Stimulated activated CD4-positive, alpha-beta T cell treated with anti-CD3 and anti-CD28 coated beads, TNF-alpha, amount 100 ng/mL, for 24 hours (primary cell): ENCODE measurements around the gene CYP11A1.

Experiments
- DNase-seq, 3 experiments: peaks; one replicate each; pipeline ENCODE4 v3.0.0-alpha.2; 2020; ENCODE audit warnings: low read depth in 3 of 3

CYP11A1 gene

DNA sequence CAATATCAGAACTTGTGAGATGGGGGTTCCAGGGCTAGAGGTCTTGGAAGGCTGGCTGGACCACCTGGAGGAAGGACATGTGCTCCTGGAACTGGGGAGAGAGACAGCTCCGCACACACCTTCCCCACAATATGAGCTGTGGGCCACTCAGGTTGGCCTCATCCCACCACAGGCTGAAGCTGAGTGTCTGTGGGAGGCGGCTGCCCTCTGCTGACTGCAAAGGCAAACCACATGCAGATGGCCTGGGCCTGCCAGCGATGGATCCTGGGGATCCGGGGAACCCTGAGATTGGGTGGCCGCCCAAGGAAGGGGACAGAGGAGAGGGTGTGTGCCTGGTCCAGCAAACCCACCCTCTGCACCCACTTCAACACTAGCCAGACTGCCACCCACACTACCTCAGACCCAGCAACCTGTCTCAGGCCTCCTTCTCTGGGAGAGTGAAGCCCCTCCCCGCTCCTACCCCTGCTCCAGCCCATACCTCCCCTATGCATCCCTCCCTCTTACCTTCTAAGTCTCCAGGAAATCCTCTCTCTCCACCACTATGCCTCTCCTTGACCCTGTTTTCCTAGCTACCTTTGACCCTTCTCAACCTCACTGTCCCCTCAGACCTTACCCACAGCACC lies 44.8 kb downstream of the CYP11A1 start:
- peak; percentile 28 to 57 (median 32) for DNase-seq

DNA sequence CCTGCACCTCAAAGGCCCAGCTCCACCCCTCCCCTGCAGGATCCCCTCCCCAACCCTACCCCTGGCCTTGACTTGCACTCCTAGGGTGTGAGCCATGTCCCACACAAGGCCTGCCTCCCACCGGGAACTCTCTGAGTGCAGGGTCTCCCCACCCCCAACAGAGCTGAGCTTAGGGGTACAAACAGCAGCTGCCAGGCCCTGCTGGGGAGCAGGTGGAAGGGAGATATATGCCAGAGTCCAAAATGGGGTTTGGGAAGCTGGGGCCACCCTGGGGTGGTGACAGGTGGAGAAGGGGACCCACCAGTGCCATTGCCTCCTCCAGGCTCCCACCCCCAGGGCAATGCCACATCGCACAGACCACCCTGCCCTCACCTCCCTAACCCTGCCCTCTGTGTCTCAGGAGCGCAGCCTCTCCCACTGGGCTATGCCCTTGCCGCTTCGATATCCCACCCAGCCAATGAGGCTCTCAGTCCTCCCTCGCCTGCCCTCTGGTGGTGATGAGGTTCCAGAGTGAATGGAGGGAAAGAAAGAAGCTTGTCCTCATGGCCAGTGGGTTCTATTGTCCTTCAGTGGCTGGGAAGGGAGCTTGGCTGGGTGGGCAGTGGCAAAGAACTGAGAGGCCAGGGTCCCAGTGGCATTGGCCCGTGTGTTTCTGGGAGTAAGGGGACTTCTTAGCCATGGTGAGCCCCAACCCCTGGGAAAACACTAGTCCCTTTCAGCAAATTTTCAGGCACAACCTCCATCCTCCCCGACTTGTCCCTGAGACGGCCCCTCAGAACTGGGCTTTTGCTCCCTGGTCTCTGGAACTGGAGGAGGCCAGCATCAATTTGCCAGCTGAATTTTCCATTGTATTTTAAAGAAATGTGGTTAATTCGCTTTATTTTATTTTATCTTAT lies 46.8 kb downstream of the CYP11A1 start:
- DNase-seq: peak in 1 of 3 experiments; percentile 16

DNA sequence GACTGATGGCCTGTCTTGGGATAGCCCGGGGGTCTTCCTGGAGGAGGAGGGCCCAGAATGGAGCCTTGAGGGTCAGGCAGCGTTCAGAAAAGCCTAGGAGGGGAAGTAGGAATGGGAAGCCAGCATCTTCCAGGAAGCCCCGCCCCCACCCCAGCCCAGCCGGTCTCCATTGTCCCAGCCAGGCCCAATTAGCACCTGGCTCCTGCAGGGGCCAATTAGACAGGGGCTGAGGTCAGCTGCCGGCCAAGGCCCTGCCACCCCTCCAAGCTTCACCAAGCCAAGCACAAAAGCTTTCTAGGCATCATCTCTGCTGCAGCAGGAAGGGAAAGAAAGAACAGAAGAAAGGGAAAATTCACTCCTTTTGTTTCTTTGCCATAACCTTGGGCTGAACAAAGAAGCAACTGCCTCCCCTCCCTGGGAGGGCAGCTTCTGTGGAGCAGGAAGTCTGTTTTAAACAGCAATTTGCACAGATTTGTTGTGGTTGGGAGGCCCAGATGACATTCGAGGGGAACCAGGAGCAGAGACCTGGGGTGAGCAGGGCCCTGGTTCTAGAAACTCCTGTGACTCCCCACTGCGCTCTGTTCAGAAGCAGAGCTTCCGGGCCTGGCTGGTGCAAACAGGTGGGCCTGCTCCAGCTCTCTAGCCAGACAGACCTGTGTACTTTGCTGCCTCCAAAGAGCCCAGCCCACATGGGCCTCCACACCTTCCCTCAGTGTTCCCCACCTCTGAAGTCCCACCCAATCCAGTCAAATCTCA lies 47.7 kb downstream of the CYP11A1 start:
- no peak for DNase-seq

DNA sequence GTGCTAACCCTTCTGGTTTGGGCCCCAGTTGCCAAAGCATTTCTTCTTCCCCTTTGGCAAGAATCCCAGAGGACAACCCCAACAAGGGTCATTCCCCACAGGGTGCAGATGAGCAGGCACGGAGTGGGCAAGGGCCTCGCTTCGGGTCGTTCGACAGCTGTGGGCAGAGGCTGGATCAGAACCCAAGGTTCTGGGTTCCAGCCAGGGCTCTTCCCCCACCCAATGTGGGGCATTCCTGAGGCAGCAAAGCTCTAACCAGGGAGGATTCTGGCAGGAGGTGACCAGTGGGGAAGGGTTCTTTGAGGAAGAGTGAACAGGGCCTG lies 48.3 kb downstream of the CYP11A1 start:
- DNase-seq: no peak

DNA sequence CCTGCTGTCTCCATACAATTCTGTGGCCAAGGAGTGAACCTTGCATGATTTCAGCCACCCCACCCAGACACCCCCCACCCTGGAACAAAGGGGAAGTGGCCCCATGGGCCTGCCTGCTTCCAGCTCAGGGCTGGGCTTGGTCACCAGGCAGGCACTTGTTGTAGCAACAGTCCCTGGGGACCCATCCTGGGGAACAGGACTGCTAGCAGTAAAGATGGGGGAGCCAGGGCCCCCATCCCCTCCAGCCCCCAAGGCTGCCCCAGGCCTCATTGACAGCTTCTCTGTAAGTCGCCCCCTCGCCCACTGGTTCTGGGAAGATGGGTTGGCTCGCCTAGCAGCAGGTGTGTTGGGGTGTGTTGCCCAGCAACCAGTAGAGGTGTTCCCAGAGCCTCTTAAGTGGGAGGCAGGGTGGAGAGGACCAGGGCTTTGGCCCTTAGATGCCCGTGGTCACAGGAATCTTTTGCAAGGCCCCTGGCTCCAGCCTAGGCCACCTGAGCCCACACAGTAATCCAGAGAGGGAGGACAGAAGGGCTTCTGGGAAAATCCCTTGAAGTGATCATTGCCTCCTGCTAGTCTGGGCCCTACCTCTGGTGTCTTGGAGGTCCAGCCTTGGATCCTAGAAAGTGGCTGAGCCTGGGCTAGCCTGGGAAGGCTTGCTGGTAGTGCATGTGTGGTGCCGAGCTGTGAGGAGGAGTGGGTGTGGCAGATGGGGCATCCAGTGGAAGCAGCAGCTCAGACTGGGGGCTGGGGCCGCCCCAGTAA lies 48.9 kb downstream of the CYP11A1 start:
- no peak for DNase-seq

DNA sequence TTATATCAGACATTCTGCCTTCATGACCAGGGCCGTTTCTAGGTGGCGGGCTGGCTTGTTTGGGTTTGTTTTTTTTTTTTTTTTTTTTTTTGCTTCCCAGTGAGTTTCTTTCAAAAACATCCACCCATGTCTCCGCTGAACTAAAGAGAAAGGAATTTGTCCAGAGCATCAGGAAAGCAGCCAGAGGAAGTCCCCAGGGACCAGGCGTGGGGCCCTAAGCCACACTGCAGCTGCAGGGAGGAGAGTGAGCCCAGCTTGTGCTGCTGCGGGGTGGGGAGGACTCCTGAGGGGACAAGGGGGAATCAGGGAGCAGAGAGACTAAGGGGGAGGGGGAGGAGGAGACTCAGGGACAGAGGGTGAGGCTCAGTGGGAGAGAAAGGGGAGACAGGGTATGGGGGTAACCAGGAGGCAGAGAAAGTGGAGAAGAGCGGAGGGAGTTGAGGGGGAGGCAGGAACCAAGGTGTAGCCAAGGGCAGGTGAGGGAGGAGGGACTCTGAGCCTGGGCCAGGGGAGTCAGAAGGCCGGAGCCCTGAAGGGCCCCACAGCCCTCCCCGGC lies 49.5 kb downstream of the CYP11A1 start:
- DNase-seq: no peak

DNA sequence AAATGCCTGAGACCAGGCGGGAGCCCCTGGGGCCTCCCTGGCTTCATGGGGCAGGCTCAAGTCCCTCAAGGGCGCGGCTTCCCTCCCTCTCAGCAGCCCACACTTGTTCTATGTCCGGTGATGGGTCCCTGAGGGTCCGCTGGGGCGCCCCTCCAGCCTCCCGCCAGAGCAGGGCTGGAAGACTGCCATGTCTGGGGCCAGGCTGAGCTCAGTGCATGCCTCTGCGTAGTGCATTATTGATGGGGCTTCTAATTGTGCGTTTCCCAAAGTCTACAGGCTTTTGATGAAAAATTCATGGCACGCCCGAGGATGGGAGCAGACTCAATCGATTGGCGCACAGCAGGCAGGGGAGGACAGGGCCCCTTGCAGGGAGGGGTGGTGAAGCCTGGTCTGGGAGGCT lies 51.3 kb downstream of the CYP11A1 start:
- DNase-seq: no peak

DNA sequence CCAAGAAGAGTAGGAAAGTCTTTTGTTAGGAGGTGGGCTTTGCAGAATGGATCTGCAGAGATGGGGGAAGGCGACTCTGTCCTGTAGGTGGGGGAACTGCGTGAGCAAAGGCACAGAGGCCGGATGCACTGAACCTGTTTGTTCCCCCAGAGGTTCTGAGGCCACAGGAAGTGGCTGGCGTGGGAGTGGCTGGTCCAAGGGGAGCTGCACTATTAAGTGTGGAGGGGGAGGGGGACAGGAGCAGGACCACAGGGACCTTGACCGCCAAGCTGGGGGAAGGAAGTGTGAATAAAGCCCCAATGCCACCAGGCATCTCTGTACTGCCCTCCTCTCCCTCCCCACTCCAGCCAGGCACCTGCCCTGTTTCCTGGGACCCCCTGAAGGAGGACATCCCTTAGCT lies 51.8 kb downstream of the CYP11A1 start:
- DNase-seq: peak in 1 of 3 experiments; percentile 16

DNA sequence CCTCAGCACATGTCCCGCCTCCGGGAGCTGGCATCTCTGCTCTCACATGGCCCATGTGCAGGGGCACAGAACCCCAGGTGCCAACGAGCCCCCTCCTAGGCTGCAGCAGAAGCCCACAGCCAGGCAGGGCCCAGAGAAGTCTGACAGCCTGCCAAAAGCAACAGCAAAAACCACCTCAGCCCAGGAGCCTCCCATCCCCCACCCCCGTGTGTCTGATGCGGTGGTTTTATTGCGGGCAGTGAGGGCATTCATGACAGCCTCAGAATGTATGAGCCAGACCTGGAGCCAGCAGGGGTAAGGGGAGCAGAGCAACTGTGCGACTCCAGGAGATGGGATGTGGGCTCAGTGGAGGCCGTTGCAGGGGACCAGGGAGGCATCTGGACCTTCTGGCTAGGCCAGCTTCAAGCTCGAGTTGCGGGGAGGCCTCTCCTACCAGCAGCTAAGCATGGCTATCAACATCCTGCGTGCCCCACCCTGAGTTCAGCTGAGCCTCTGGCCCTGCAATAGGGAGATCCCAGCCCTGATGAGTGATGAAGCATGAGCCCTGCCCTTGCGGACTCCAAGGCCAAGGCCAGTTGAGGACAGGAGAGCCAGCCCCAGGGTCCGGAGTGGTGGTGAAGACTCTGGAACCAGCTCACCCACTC lies 52.5 kb downstream of the CYP11A1 start:
- DNase-seq: no peak

DNA sequence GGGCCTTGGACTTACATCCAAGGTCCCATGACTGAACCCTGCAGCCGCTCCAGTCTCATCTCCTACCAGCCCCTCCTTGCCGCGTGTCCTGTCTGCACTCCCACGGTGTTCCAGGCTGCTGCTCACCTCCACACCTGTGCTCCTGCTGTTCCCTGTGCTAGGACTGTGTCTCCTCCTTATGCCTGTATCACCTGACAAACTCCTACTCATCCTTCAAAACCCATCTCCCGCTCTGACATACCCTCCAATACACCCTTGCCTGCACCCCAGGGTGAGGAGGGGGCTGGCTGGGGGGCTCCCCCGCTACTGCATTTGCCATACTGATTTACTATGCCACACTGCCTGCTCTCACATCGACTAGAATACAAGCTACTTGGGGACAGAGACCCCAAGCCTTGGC lies 53.6 kb downstream of the CYP11A1 start:
- DNase-seq: no peak

DNA sequence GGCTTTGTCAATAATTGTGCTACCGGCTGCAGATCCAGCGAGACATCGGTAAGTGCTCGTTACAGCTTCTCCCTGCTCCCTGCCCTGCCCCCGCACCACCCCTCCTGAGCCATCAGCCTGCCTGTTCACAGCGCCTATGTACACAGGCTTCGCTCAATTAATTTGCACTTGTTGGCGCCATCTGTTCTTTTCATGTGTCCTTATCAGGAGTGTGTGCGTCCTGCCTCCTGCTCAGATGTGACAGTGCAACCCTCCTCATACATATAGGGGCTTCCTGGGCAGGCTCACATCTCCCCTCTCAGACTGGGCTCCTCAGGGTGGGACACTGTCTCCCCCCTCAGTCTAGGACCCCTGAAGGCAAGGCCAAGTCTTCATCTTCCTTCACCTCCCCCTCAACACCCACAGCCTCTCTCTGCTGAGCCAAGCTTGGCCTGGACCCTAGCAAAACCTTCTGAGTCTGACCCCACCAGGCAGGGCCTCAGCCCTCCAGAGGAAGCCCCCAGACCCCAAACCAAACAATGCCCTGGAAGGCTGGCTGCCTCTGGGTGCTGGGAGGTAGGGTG lies 54.9 kb downstream of the CYP11A1 start:
- DNase-seq: no peak

DNA sequence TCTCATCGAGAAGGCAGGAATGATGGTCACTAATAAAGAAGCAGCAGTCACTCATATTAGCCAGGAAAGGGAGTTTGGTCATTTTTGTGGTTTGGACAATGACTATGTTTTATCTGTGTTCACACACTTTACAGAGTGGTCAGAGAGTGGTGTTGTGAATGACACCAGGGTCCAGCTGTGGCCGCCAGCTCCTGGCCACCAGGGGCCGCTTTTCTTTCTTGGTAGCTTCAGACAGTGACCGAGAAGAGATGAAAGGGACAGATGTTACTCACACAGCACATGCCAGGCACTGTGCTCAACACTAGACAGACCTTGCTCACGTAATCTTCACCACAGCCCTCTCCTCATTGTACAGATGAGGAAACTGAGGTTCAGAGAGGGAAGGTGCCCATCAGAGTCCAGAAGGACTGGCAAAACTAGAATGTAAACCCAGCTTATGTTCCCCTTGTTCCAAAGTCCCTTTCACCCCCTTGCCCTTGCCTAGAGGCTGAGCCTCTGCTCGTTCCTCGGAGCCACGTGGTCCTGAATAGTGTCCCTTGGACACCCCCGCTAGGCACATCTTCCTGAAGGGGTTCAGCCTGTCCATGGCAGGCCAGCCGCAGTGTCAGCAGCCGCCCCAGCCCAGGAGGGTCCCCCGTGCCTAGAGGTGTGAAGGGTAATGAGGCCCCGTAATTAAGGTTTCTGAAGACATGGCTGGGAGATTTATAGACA lies 55.6 kb downstream of the CYP11A1 start:
- no peak for DNase-seq

DNA sequence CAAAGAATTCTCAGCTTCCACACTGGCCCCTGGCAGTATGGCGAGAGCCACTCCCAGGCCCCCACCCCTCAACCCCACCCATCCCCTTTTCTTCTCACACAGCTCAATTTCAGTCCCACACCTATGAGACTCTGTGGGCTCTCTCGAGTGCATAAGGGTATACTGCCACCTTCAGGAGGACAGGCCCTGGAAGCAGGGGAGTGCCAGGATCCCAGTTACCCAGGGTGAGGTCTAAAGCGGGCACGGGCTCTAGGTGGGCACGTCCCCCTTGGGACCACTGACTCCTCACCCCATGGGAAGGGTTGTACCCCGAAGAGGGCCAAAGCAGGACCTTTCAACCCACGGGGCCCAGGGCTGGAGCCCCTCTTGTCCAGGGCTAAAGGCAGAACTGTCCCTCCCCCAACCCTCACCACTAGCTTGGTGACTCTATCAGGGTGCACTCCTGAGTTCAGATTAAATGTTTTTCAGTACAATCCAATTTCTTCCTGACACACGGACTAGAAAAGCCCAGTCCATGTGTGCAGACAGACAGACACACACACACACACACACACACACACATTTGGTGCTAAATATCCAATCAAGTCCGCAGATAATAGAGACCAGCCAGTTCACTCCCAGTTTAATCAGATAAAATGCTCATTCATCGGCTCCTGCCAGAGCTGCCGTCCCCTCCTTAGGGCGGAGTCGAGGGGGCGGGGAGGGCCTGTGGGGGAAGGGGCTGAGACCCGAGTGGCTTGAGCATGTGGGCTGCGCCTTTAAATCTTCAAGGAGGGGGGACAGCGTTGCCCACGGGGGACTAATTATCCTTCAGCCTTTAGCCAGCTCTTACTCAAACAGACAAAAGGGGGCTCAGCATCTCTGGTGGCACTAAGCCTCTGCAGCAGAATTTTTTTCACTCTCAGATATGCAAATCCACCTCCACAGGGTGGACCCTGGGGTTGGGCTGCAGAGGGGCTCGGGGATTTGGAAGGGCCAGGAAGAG lies 59.3 kb downstream of the CYP11A1 start:
- peak in 1 of 3 experiments; percentile 25 for DNase-seq

DNA sequence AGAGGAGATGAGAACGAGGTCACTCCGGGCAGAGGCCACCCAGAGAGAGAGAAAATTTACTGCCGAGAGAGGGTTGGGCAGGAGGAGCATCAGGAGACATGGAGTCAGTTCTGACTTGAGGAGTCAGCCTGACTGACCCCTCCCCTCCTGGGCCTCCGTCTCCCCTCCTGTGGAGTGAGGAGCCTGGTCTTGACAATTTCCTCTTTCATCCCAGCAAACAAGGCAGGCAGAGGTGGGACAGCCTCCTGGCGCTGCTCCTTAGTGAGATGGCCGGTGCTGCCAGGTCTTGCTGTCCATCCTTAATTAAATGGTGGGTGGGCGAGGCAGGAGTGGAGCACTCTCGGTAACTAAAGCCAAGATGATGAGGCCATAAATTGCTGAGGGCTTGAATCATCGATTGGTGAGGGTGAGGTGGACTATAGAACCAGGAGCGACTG lies 60.6 kb downstream of the CYP11A1 start:
- no peak for DNase-seq

DNA sequence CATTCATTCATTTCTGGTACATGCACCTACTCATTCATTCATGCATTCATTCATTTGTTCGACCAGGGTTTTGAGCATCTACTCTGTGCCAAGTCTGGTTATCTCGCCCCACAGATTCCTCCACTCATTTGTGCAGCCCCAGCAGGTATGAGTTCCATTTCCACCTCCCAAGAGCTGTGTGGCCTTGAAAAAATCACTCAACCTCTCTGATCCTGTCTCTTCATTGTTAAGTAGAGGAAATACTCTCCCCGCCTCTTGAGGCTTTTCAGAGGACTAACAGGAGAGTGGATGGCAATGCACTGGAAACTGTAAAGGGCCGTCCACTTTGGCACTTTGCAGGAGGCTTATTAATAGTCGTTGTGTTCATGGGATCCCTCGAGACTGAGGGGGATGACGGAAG lies 61.8 kb downstream of the CYP11A1 start:
- DNase-seq: no peak

DNA sequence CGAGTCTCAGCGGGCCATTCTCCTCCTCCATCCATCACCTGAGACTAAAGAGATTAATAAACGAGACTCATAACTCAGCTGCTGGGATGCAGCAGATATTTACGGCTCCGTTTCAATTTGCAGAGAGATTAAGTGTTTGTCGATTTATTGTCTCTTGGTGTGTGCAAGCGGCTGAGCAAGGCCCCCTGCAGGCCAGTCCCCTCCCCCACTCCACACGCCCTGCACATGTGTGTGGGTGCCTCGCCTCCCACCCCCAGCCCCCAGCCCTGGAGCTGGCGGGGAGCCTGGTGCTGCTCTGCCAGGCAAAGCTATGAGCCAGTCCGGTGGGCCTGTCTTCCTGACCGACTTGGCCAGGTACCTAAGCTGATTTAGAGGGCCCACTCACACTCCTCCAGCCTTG lies 63.0 kb downstream of the CYP11A1 start:
- DNase-seq: no peak

DNA sequence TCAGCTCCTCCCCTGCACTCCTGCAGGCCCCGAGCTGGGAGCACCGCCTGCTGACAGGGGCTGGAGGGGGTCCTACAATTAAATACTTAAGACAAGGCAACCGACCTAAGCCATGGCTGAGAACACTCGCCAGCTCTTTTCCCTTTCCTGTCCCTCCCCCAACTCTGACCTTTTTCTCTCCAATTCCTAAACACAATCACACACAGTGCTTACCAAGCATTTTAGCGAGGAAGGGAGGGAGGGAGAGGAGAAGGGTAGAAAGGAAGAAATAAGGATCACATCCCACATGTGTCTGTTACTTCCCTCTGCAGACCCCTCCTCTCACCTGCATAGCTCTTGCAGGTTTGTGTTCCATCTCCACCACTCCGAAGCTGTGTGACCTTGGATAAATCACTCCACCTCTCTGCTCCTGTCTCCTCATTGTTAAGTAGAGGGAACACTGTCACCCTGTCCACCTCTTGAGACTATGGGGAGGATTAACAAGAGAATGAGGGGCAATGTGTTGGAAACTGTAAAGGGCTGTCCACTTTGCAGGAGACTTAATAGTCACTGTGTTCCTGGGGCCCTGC lies 63.6 kb downstream of the CYP11A1 start:
- DNase-seq: no peak

DNA sequence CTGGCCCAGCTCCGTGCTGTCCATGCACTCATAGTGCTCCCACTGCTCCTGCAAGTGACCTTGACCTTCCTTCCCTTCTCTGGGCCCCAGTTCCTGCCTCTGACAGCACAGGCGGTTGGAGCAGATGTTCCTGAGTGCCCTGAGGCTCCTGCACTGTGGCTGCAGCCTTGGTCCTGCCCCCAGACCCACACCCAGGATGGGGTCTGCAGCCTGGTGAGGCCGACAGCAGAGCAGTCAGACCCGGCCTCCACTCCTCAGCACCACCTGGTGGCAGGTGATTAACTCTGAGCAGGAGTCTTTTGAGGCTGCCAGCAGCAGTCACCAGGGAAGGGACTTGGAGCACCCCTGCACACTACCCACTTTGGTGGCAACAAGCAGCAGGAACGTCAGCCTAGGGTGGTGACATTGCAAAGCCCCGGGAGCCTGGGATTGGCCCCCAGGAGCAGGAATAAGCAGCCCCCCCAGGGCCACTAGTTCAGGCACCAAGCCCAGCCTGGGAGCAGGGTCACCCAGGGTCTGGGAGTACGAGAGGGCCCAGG lies 64.6 kb downstream of the CYP11A1 start:
- peak in 1 of 3 experiments; percentile 40 for DNase-seq
